ENCODE results near the gene RFTN1.
A peak's percentile ranks its signal among the peaks of the same experiment; 100 is the strongest.

The RFTN1 gene

GRCh38 chr3:16520241-16520969, 6.9 kb upstream of the RFTN1 start:
- no peaks in the 10 kb centered on the region for H3K9me2 ChIP-seq (replicated peaks; ENCODE audit: low read depth, low read length)
- H2AFZ ChIP-seq (ENCODE audit: low read length): no peak overlapping the region
- H3K36me3 ChIP-seq (ENCODE audit: insufficient read depth, low read length): no peaks in the 10 kb centered on the region
- no peak overlapping the region for H3K4me2 ChIP-seq (ENCODE audit: low read depth, low read length, poor library complexity, severe bottlenecking)
- H3K9me3 ChIP-seq (ENCODE audit: insufficient read depth, low read depth, low read length): no peaks in the 10 kb centered on the region
- H3F3A ChIP-seq (ENCODE audit: low read depth): peaks cover 8% of the 10 kb centered on the region
- no peak overlapping the region for H3K4me3 ChIP-seq (ENCODE audit: low read length, poor library complexity, severe bottlenecking)
- H3K9ac ChIP-seq (ENCODE audit: low read depth, low read length, poor library complexity, severe bottlenecking): no peak overlapping the region
- peaks cover 3% of the 10 kb centered on the region; the same call in 1 of the 2 replicates for H3K79me2 ChIP-seq (ENCODE audit: insufficient read depth, low read length)
- no peaks in the 10 kb centered on the region for H4K20me1 ChIP-seq (ENCODE audit: insufficient read depth, low read length, poor library complexity, severe bottlenecking)
- TF ChIP-seq CTCF (conservative IDR thresholded peaks at IDR 0.05; ENCODE audit: low read length): no peak
- TF ChIP-seq EZH2phosphoT487 (IDR thresholded peaks at IDR 0.05; ENCODE audit: borderline replicate concordance): no peak
- H3K4me1 ChIP-seq (ENCODE audit: insufficient read depth, low read length, poor library complexity, severe bottlenecking): peaks cover 68% of the 10 kb centered on the region
- no peaks in the 10 kb centered on the region for H3K27me3 ChIP-seq (ENCODE audit: insufficient read depth, low read length, poor library complexity, severe bottlenecking)

- H3K4me3 ChIP-seq (ENCODE audit: low read length, poor library complexity, severe bottlenecking): peak overlapping the region; percentile 83
- H3K9ac ChIP-seq (ENCODE audit: low read depth, low read length, poor library complexity, severe bottlenecking): peak overlapping the region; percentile 95
These were observed 3.4 kb upstream of the RFTN1 start for GRCh38 chr3:16516695-16517481.

GRCh38 chr3:16515885-16516420, 2.5 kb upstream of the RFTN1 start:
- Histone ChIP-seq H3F3A (ENCODE audit: low read depth) (peaks cover 15% of the 10 kb centered on the region), H2AFZ (ENCODE audit: low read length) (no peak overlapping the region; the same call in 1 of the 2 replicates), H3K9me2 (replicated peaks; ENCODE audit: low read depth, low read length) (no peaks in the 10 kb centered on the region), H3K4me2 (ENCODE audit: low read depth, low read length, poor library complexity, severe bottlenecking) (peak overlapping the region; percentile 94), H4K20me1 (ENCODE audit: insufficient read depth, low read length, poor library complexity, severe bottlenecking) (peaks cover 6% of the 10 kb centered on the region), H3K9ac (ENCODE audit: low read depth, low read length, poor library complexity, severe bottlenecking) (peak overlapping the region; percentile 95), H3K27me3 (ENCODE audit: insufficient read depth, low read length, poor library complexity, severe bottlenecking) (no peaks in the 10 kb centered on the region), H3K9me3 (ENCODE audit: insufficient read depth, low read depth, low read length) (no peaks in the 10 kb centered on the region), H3K79me2 (ENCODE audit: insufficient read depth, low read length) (peaks cover 39% of the 10 kb centered on the region), H3K36me3 (ENCODE audit: insufficient read depth, low read length) (no peaks in the 10 kb centered on the region), H3K4me3 (ENCODE audit: low read length, poor library complexity, severe bottlenecking) (peak overlapping the region; percentile 83), H3K4me1 (ENCODE audit: insufficient read depth, low read length, poor library complexity, severe bottlenecking) (peaks cover 86% of the 10 kb centered on the region)
- TF ChIP-seq EZH2phosphoT487 (IDR thresholded peaks at IDR 0.05; ENCODE audit: borderline replicate concordance) (no peak), CTCF (conservative IDR thresholded peaks at IDR 0.05; ENCODE audit: low read length) (no peak)

More at GRCh38 chr3:16516695-16517481, 3.4 kb upstream of the RFTN1 start:
- H3K9me3 ChIP-seq (ENCODE audit: insufficient read depth, low read depth, low read length): no peaks in the 10 kb centered on the region
- TF ChIP-seq CTCF (conservative IDR thresholded peaks at IDR 0.05; ENCODE audit: low read length) (peak; percentile 38; the same call in 1 of the 2 replicates), EZH2phosphoT487 (IDR thresholded peaks at IDR 0.05; ENCODE audit: borderline replicate concordance) (no peak)
- H4K20me1 ChIP-seq (ENCODE audit: insufficient read depth, low read length, poor library complexity, severe bottlenecking): no peaks in the 10 kb centered on the region
- peaks cover 84% of the 10 kb centered on the region for H3K4me1 ChIP-seq (ENCODE audit: insufficient read depth, low read length, poor library complexity, severe bottlenecking)
- peaks cover 31% of the 10 kb centered on the region for H3K79me2 ChIP-seq (ENCODE audit: insufficient read depth, low read length)
- H3K36me3 ChIP-seq (ENCODE audit: insufficient read depth, low read length): no peaks in the 10 kb centered on the region
- peak overlapping the region; percentile 94 for H3K4me2 ChIP-seq (ENCODE audit: low read depth, low read length, poor library complexity, severe bottlenecking)
- H3K27me3 ChIP-seq (ENCODE audit: insufficient read depth, low read length, poor library complexity, severe bottlenecking): no peaks in the 10 kb centered on the region
- no peaks in the 10 kb centered on the region for H3K9me2 ChIP-seq (replicated peaks; ENCODE audit: low read depth, low read length)
- H2AFZ ChIP-seq (ENCODE audit: low read length): no peak overlapping the region; the same call in 1 of the 2 replicates
- peaks cover 12% of the 10 kb centered on the region for H3F3A ChIP-seq (ENCODE audit: low read depth)

All from Loucy (cell line).